Fibroblast of lung (primary cell): Measurements from ENCODE around the gene TH. TPM values are rescaled to one million over a fixed set of nuclear protein-coding genes. Genes with fewer than 3 reads are reported as not detected.
"Not testable (repeated sequence)": the region's sequence is repeated elsewhere in the genome, so short reads cannot be mapped to it uniquely, and the experiment has no call there.

Experiments used
- DNase-seq, 2 donors: peaks; one replicate each; pipeline versions ENCODE4 v3.0.0 to v3.0.0-alpha.2; 2010; ENCODE audit warnings: low read depth in 2 of 2
- H2AFZ ChIP-seq: 2 replicates; pipeline ENCODE4 v1.5.1; 2012; ENCODE audit warnings: low read length, control low read depth, inconsistent platforms
- H3K27ac ChIP-seq: 2 replicates; pipeline ENCODE4 v1.5.1; 2011; ENCODE audit warnings: low read length, control low read depth; ENCODE audit not compliant: insufficient read depth
- H3K27me3 ChIP-seq: 2 replicates; pipeline ENCODE4 v1.5.1; 2011; ENCODE audit warnings: mild to moderate bottlenecking, low read length; ENCODE audit not compliant: control insufficient read depth, insufficient read depth
- H3K36me3 ChIP-seq: 2 replicates; pipeline ENCODE4 v1.5.1; 2011; ENCODE audit warnings: low read length; ENCODE audit not compliant: control insufficient read depth, insufficient read depth
- H3K4me1 ChIP-seq: 2 replicates; pipeline ENCODE4 v1.5.1; 2011; ENCODE audit warnings: low read length; ENCODE audit not compliant: control insufficient read depth, insufficient read depth; ENCODE audit errors: extremely low read depth
- H3K4me2 ChIP-seq: 2 replicates; pipeline ENCODE4 v1.5.1; 2011; ENCODE audit warnings: low read length, control low read depth; ENCODE audit not compliant: insufficient read depth; ENCODE audit errors: extremely low read depth
- H3K4me3 ChIP-seq, 4 experiments: fragments of 200-600 bp in 1 of 4; sonication (generic) in 1 of 4; replicated peaks in 1 of 4; 2 replicates each; pipeline ENCODE4 v1.5.1; 2011 to 2016; ENCODE audit warnings: low read length in 4 of 4, low read depth in 3 of 4, mild to moderate bottlenecking in 3 of 4, control low read depth in 2 of 4, inconsistent platforms in 1 of 4, mixed read lengths in 1 of 4; ENCODE audit not compliant: insufficient read depth in 1 of 4; ENCODE audit errors: control extremely low read depth in 1 of 4
- H3K79me2 ChIP-seq: 2 replicates; pipeline ENCODE4 v1.5.1; 2012; ENCODE audit warnings: mild to moderate bottlenecking, low read length, inconsistent platforms; ENCODE audit not compliant: control insufficient read depth, insufficient read depth
- H3K9ac ChIP-seq: 2 replicates; pipeline ENCODE4 v1.5.1; 2011; ENCODE audit warnings: mild to moderate bottlenecking, low read length, control low read depth; ENCODE audit not compliant: insufficient read depth
- H3K9me3 ChIP-seq: 2 replicates; pipeline ENCODE4 v1.5.1; 2012; ENCODE audit warnings: low read depth, low read length; ENCODE audit not compliant: control insufficient read depth, insufficient read depth
- H4K20me1 ChIP-seq: 2 replicates; pipeline ENCODE4 v1.5.1; 2011; ENCODE audit warnings: low read length; ENCODE audit not compliant: control insufficient read depth, insufficient read depth; ENCODE audit errors: extremely low read depth
- CTCF ChIP-seq, 2 donors: IDR thresholded peaks in 1 of 2; conservative IDR thresholded peaks in 1 of 2; 1 replicate in 1 of 2; 2 replicates in 1 of 2; pipeline ENCODE4 v1.5.1; 2011 to 2012; ENCODE audit warnings: low read length in 2 of 2, control low read depth in 1 of 2, inconsistent platforms in 1 of 2, low read depth in 1 of 2, mild to moderate bottlenecking in 1 of 2
- EZH2 ChIP-seq: IDR thresholded peaks from 2 replicates; pipeline ENCODE4 v1.5.1; 2012; ENCODE audit warnings: low read length, control low read depth, mild to moderate bottlenecking; ENCODE audit errors: missing control alignments
- polyA plus RNA-seq, 2 donors: library from polyadenylated mRNA; depleted of rRNA in 1 of 2; stranded (reverse) in 1 of 2; unstranded in 1 of 2; fragments of >200 nt; gene quantifications; 2 replicates each; pipeline ENCODE4 v1.2.1, GENCODE V29; 2011 to 2012; ENCODE audit warnings: missing spikeins in 1 of 2
- total RNA-seq: library from RNA; depleted of rRNA; stranded (reverse); fragments of >200 nt; gene quantifications from 2 replicates; pipeline ENCODE4 v1.2.1, GENCODE V29; 2014

The TH gene
- total and polyA plus RNA-seq, 2 donors (not counting 1 experiment from before 2014, with no cell fraction given) = 0.17 TPM; not detected in 1

- Histone ChIP-seq H4K20me1 (no peaks in the 10 kb centered on the region), H3K27me3 (no peaks in the 10 kb centered on the region), H3K36me3 (no peaks in the 10 kb centered on the region), H3K4me3 (no peak overlapping the region), H3K4me1 (no peaks in the 10 kb centered on the region), H3K27ac (no peak overlapping the region), H3K9ac (no peak overlapping the region), H3K4me2 (no peak overlapping the region), H2AFZ (no peak overlapping the region), H3K79me2 (no peaks in the 10 kb centered on the region), H3K9me3 (no peaks in the 10 kb centered on the region)
- DNase-seq = no peak
- no peak for TF ChIP-seq EZH2
- TF ChIP-seq CTCF (conservative IDR thresholded peaks at IDR 0.05 in 1 of 2, IDR thresholded peaks at IDR 0.05 in 1 of 2; ENCODE audit: low read depth in 1 of 2, low read length in 2 of 2) = no peak
Measured at GRCh38 chr11:2180347-2180746, 8.7 kb upstream of the TH start.

GRCh38 chr11:2179516-2179915 lies 7.9 kb upstream of the TH start:
- no peak overlapping the region for H3K4me3 ChIP-seq
- no peaks in the 10 kb centered on the region for H3K36me3 ChIP-seq
- no peak overlapping the region for H3K9ac ChIP-seq
- no peaks in the 10 kb centered on the region for H3K27me3 ChIP-seq
- no peak for TF ChIP-seq CTCF (conservative IDR thresholded peaks at IDR 0.05 in 1 of 2, IDR thresholded peaks at IDR 0.05 in 1 of 2; ENCODE audit: low read depth in 1 of 2, low read length in 2 of 2)
- TF ChIP-seq EZH2 = no peak
- H3K9me3 ChIP-seq = no peaks in the 10 kb centered on the region
- no peak overlapping the region for H3K27ac ChIP-seq
- H2AFZ ChIP-seq = no peak overlapping the region
- H3K4me1 ChIP-seq = no peaks in the 10 kb centered on the region
- no peak for DNase-seq
- H4K20me1 ChIP-seq = no peaks in the 10 kb centered on the region
- H3K79me2 ChIP-seq = no peaks in the 10 kb centered on the region
- no peak overlapping the region for H3K4me2 ChIP-seq

- H3K4me2 ChIP-seq = no peak overlapping the region
Measured at GRCh38 chr11:2178906-2179494, 7.4 kb upstream of the TH start.

GRCh38 chr11:2178055-2178773 lies 6.6 kb upstream of the TH start:
- H3K27me3 ChIP-seq, H3K4me1 ChIP-seq, H3K4me3 ChIP-seq, H4K20me1 ChIP-seq, H3K36me3 ChIP-seq, H2AFZ ChIP-seq, H3K27ac ChIP-seq, H3K9ac ChIP-seq, H3K79me2 ChIP-seq, H3K9me3 ChIP-seq, H3K4me2 ChIP-seq: not testable (repeated sequence)
- DNase-seq = peak; percentile 26 to 29

More at GRCh38 chr11:2178906-2179494, 7.4 kb upstream of the TH start:
- Histone ChIP-seq H3K36me3 (no peaks in the 10 kb centered on the region), H4K20me1 (no peaks in the 10 kb centered on the region), H3K79me2 (no peaks in the 10 kb centered on the region), H3K9me3 (no peaks in the 10 kb centered on the region), H3K4me3 (no peak overlapping the region), H2AFZ (no peak overlapping the region), H3K9ac (no peak overlapping the region), H3K27ac (no peak overlapping the region), H3K4me1 (no peaks in the 10 kb centered on the region), H3K27me3 (no peaks in the 10 kb centered on the region)
- DNase-seq = peak; percentile 53 to 88
- TF ChIP-seq EZH2 (no peak), CTCF (conservative IDR thresholded peaks at IDR 0.05 in 1 of 2, IDR thresholded peaks at IDR 0.05 in 1 of 2; ENCODE audit: low read depth in 1 of 2, low read length in 2 of 2) (no peak)
